MM.1S (cell line): ENCODE measurements around the gene RASD2.

Experiments used
- EZH2phosphoT487 ChIP-seq: fragments of 300-600 bp; sonication (generic); IDR thresholded peaks from 2 replicates; pipeline ENCODE4 v1.6.1; 2018; ENCODE audit warnings: antibody characterized with exemption, low read length
- TF ChIP-seq, protein P1 (sequence below): fragments of 300-600 bp; sonication (generic); IDR thresholded peaks from 2 replicates; pipeline ENCODE4 v1.5.1; 2016; ENCODE audit warnings: antibody characterized with exemption, low read length, mixed read lengths

- TF ChIP-seq, protein P1, sequence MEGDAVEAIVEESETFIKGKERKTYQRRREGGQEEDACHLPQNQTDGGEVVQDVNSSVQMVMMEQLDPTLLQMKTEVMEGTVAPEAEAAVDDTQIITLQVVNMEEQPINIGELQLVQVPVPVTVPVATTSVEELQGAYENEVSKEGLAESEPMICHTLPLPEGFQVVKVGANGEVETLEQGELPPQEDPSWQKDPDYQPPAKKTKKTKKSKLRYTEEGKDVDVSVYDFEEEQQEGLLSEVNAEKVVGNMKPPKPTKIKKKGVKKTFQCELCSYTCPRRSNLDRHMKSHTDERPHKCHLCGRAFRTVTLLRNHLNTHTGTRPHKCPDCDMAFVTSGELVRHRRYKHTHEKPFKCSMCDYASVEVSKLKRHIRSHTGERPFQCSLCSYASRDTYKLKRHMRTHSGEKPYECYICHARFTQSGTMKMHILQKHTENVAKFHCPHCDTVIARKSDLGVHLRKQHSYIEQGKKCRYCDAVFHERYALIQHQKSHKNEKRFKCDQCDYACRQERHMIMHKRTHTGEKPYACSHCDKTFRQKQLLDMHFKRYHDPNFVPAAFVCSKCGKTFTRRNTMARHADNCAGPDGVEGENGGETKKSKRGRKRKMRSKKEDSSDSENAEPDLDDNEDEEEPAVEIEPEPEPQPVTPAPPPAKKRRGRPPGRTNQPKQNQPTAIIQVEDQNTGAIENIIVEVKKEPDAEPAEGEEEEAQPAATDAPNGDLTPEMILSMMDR, result no peak
- no peak for TF ChIP-seq EZH2phosphoT487
These were observed 23.9 kb upstream of the RASD2 start for GRCh38 chr22:35516723-35517122.
